Measurements from ENCODE around the gene DSCAM. TPM values are rescaled to one million over a fixed set of nuclear protein-coding genes. Genes with fewer than 3 reads are reported as not detected.

The DSCAM gene
- total RNA-seq, 1 experiment from 2014 or later = not detected

GRCh38 chr21:40658311-40658710, 188.6 kb downstream of the DSCAM start:
- DNase-seq (ENCODE audit: low read depth) = no peak

DNA sequence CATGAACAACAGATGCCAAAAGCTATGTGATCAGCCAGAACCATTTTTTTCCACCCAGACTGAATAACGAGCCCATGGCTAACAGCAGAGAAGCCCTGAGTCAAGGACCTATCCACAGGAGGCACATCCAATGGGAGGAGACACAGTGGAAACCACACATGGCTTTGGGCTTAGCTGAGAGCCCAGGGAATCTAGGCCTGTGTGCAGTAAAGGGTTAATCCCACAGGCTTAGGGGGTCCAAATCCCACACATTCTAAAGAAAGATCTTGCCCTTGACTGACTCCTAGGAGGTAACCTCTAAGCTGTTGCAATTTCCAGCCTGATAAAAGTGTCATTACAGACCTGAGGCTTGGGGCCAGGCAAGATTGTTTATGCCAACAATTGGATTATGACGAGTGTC, 194.5 kb downstream of the DSCAM start:
- DNase-seq (ENCODE audit: low read depth) = no peak

DNA sequence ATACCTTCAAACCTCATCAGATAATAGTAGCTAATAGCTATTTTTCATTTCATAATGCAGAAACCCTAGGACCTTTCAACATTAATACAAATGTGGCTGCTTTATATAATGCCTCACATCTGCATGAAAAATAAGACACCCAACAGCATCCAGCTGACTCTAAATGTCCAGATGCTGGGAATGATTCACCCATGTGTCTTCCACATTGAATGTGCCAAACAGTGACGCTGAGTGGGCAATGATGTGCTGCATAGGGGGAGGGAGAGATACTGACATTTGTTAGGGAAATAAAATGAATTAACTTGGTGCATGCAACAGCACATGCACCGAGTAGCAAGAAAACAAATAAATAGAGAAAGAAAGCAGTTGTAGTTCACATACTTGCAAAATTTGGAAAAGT, 199.3 kb downstream of the DSCAM start:
- DNase-seq (ENCODE audit: low read depth) = no peak

- DNase-seq (ENCODE audit: low read depth) = no peak
Measured at GRCh38 chr21:40646651-40647050, 200.3 kb downstream of the DSCAM start.

DNA sequence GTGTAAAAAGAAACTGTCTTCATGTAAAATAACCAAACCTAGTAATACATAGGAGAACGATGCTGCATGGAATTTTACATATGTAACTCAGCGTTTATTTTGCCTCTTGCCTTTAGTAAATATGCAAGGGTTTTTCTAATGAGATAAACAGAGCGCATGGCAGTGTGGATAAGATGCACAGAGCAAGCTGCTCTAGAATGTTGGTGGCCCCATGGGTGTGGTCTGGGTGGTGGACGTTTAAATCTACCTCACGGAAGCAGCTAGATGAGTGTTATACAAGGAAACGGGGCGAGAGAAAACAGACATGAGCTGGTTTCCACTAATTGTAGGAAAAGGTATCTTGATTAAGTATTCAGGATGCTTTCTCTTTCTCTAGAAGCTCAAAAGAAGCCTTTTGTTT, 205.9 kb downstream of the DSCAM start:
- DNase-seq (ENCODE audit: low read depth) = no peak

GRCh38 chr21:40640266-40640789, 206.6 kb downstream of the DSCAM start:
- DNase-seq (ENCODE audit: low read depth) = no peak

GRCh38 chr21:40639616-40640194, 207.3 kb downstream of the DSCAM start:
- no peak for DNase-seq (ENCODE audit: low read depth)

- DNase-seq (ENCODE audit: low read depth) = no peak
Measured at GRCh38 chr21:40638466-40639251, 208.3 kb downstream of the DSCAM start.

DNA sequence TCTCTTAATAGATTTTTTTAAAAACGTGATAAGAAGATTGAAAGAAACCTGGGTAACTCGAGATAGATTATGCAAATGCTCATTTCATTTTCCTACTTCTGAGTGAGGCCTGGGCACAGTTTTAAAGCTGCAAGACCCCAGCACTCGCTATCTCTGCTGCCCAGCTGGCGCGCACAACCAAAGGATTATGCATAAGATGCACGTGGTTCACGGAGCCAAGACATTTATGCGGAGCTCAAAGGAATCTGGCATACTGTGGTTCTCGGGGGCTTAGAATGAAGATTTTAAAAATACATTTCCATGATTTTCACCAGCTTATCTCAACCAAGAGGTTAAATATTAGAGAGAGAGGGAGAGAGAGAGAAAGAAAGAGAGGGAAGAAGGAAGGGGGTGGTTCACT, 210.9 kb downstream of the DSCAM start:
- DNase-seq (ENCODE audit: low read depth) = no peak

- DNase-seq (ENCODE audit: low read depth) = no peak
Measured at GRCh38 chr21:40635391-40635790, 211.6 kb downstream of the DSCAM start.

- DNase-seq (ENCODE audit: low read depth) = no peak
Measured at GRCh38 chr21:40634141-40634540, 212.8 kb downstream of the DSCAM start.

DNA sequence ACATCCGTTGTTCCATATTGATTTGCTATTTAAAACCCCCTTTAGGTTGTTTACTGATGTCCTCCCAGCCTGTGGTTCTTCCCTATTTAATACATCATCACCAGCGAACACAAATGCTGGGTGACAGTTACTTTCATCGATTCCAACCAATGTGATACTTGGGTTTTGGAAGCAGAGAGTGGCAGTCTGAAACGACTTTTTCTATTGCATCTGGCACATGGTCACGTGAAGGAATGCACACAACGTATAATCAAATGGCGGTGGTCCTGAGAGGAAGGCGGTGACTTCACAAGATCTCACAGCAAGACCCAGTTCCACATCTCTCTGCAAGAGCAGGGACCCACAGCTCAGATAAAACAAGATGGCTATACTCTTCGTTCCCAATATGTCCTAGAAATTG, 213.9 kb downstream of the DSCAM start:
- DNase-seq (ENCODE audit: low read depth) = no peak

- DNase-seq (ENCODE audit: low read depth) = no peak
Measured at GRCh38 chr21:40631211-40631610, 215.7 kb downstream of the DSCAM start.

- no peak for DNase-seq (ENCODE audit: low read depth)
Measured at GRCh38 chr21:40625991-40626390, 221.0 kb downstream of the DSCAM start.

- DNase-seq (ENCODE audit: low read depth) = no peak
Measured at GRCh38 chr21:40623528-40623927, 223.4 kb downstream of the DSCAM start.

DNA sequence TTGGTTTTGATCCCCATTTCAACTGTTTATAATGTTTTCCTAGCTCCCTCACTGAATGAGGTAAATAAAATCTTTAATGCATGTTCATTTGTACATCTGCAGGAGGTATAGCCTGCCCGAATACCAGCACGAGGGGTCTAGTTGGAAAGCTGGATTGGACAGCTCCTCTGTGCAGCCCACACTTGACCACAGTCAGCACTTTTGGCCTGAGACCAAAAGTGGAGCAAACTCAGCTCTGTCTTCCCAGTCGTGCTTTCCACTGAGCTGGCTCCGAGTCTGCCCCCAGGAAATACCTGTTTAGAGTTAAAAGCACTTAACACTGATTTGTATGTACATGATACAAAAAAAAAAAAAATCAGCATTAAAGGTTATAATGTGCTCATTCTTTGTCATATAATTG, 224.4 kb downstream of the DSCAM start:
- DNase-seq (ENCODE audit: low read depth) = no peak

- no peak for DNase-seq (ENCODE audit: low read depth)
Measured at GRCh38 chr21:40620386-40621145, 226.4 kb downstream of the DSCAM start.

GRCh38 chr21:40618191-40618973, 228.6 kb downstream of the DSCAM start:
- no peak for DNase-seq (ENCODE audit: low read depth)

- no peak for DNase-seq (ENCODE audit: low read depth)
Measured at GRCh38 chr21:40616377-40616704, 230.6 kb downstream of the DSCAM start.

DNA sequence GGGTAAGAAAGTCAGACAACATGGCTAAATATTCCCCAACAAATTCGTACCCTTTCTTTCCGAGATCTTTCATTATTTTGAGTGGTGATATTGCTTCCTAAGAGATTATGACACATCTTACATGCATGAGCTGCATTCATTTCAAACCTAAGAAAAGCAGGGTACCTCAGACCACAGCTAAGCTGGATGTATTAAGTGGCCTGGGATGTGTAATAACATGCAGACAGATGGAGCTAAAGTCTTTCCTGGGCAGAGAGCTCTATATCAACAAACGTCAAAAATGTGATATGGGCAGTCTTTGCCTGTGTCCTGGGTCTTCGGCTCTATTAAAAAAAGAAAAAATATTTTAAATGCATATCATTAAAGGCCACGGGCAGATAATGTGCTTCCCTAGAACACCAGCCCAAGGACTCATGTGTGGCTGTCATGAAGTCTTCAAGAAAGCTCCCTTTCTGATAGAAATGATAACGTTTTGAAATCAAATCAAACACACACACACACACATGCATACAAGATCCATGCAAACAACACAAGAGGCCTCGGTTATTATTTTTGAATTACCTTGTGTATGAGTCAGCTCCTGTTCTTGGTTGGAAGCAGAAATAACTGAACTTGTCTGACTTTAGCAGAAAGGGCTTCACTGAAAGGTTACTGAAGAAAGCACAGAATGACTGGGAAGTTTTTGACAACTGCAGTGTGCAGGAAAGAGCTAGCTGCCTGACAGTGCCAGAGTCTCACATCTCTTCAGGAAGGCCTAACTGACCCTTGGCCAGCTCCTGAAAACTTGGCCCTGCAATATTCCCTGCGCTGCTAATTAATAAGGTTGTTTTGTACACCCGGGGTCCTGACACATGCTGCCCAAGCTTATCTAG, 231.2 kb downstream of the DSCAM start:
- no peak for DNase-seq (ENCODE audit: low read depth)

DNA sequence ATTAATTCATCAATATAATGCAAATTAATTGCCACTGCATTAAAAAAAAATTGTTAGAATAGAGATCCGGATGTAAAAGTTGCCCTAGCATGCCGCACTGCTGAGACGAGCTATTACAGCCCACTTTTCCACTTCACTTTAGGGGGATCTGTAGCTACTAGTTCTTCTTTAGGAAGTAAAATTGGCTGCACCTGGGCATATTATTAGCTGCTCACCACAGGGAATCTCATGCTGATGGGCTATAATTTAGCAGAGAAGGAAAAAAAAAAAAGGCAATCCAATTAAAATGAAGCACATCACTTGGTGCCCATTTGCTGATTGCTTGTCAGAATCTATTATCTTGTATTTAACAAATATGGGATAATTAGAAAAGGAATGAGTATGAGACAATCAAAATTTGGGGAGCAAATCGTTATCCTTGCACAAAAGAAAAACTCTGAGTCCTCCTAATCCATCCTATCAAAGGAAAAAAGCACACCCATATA, 233.4 kb downstream of the DSCAM start:
- DNase-seq (ENCODE audit: low read depth) = no peak
